NCI-H82 treated with DMSO at 0.1 percent for 48 hours (cell line): ENCODE results near the gene LYRM9.
A peak's percentile ranks its signal among the peaks of the same experiment; 100 is the strongest.
"Not testable (repeated sequence)": the region's sequence is repeated elsewhere in the genome, so short reads cannot be mapped to it uniquely, and the experiment has no call there.

Experiments used
- DNase-seq: peaks from one replicate; lab custom pipeline; 2025; ENCODE audit not compliant: unreplicated experiment; lab: John Stamatoyannopoulos, UW

The LYRM9 gene

DNA sequence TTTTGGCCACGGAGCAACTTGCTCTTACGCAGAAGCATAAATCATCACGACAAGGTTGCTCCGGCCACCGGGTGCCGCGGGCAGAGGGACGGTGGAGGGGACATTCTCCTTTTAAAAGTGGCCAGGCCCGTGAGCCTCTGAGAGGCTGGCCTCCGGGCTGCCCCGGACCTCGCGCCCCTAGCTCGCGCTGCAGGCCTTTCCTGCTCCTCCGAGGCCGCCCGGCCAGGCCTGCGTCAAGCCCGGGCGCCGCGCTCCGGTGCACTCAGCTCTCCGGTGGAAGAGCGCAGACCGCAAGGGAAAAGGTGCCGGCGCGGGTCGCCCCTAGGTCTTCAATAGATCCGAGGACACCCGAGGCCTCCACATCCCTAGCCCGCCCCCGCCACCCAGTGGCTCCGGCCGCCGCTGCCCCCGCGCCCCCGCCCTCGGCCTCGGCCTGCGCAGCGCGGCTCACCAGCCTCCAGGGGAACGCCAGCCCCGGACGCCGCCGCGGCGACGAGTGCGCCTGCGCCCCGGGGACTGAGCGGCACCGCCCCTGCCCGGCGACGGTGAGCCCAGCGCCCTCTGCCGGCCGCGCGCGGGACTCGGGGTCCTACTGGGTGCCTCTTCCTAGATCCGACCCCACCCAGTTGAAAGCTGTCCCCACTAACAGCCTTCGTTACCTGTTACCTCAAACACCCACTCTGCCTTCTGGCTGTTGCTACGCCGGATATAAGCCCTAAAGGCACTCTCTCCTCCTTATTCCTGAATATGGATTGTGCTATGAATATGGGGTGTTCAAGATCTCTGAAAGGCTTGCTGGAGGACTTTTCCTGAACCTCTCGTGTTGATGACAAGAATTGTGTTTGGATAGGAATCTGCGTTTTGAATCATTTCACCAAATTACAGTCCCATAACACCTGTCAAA, at the start of gene LYRM9:
TSS of gene LYRM9 (minus strand) at position 500 of the 904 bp plus-strand sequence. CDS start 10,671 bp downstream, outside the sequence.
- peak; percentile 91 for DNase-seq

DNA sequence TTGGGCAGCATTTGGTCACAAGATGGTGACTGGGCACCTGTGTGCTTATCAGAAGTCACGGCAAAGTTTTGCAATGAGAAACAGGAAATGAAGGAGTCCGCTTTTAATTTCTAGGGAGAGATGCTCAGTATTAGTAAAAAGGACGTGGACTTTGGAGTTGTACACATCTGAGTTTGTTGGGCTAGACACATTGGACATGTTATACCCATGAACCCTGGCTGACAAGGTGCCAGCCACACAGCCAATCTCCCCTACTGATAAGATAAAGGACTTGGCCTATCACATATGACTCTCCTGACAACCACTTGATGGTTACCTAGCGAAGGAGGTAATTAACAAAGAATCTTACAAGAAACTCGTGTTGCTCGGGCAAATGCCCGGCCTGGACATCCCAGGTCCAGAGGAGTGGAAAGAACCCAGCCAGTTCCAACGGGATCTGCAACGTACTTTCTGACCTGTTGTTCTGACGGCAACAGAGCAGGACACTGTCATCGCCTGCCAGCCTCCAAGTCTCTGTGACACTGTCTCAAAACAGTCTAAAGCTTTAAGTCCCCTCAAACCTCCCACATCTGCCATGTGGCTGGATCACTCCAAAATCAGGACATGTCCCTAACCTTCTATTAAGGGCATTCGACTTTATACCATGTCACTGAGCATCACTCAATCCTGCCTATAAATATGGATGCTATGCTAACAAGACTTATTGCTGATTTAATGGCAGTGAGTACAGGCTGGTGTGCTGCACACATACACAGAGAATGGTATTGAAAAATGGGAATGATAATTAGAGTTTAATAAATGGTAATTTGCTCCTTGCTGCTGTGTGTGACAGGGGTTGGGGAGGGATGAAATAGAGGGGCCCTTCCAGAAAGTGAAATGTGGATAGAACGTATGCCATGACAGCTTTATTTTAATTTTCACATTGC, 47.6 kb upstream of the LYRM9 start:
- DNase-seq: no peak

DNA sequence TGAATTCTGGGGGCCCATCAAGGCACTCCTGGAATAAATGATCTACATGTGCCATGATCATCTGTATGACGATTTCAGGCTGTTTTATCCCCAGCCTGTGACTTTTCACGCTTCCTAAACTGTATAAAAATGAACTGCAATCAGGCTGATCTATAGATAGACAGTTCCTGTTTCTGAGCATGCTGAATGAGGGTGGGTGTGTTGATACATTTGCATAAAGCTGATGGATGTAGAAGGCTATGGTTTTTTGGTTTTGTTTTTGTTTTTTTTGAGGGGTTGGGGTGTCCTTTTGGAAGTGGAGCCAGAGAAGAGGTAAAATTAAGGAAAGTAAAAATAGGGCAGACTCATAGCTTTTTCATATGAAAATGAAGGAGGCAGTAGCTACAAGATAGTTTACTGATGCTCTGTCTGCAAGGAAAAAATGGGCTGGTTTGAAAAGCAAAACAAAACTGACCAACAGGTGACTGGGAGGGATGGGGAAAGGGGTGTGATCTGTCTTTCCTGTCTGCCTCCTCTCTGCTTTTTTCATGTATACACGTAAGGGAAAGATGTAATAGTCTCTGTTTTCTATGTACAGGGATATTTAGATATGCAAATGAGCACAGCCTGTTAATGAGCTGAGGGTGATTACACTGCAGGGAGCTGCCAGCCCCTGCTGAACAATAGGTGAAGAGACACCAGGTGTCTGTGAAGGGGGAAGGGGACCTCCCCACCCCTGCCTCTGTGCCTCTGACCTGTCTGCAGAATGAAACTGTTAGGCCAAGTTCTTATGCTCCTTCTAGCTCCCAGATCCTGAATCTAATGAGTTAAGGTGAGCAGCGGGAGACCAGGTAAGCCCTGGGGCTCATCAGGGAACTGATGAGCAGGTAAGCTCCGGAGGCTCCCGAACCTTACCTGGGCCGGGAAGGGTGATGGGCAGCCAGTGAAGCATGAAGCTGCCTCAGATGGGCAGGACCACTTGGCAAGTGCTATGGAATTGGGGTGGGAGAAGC, 46.6 kb upstream of the LYRM9 start:
- DNase-seq: no peak

DNA sequence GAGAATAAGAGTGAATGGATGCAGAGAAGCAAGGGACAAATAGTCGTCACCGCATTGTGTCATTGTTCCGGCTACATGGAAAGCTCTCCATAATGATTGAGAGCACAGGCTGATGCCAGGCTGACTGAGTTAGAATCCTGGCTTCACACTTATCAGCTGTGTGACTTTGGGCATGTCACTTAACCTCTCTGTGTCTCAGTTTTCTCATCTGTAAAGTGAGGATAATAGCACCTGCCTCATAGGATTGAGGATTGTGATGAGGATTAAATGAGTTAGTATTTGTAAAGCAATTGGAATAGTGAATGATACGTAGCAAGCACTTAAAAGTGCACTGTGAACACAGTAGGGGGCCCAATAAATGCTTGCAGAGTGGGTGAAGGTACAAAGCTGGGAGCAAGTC, 45.7 kb upstream of the LYRM9 start:
- no peak for DNase-seq

DNA sequence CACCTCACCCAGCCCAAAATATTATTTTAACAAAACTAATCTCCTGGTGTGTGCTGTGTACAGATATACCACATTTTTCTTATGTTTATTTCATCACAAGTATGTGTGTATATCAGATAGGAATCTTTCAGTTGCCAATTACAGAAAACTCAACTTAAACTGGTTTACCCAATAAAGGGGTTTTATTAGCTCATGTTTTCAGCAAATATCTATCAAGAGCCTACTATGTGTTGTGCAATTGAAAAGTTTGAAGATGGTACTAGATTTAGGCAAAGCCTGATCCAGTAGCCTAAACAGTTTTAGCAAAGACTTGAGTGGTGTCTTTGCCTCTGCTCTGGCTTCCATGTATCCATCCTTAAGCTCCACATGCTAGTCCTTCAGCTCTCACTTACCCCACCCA, 45.1 kb upstream of the LYRM9 start:
- no peak for DNase-seq

DNA sequence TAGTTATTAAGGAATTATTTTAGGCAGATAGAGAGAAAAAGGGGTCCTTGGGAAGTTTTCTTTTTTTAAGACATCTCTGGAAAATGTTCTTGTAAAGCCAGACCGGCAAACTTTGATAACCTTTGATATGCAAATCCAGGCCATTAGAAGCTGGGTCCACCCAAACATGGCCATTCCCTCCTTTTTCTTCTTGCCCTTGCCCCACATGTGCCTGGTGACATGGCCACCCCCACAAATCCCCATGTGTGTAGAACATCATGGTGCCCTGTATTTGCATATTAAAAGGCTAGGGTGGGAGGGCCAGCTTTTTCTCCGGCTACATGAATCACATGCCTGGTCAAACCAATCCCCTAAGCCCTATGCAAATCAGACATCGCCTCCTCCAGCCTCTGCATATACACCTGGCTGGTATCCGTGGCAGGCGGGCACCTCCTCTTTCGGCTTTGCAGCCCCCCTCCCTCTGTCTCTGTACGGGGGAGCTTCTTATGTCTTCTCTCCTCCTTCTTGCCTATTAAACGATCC, 43.9 kb upstream of the LYRM9 start:
- DNase-seq: no peak

DNA sequence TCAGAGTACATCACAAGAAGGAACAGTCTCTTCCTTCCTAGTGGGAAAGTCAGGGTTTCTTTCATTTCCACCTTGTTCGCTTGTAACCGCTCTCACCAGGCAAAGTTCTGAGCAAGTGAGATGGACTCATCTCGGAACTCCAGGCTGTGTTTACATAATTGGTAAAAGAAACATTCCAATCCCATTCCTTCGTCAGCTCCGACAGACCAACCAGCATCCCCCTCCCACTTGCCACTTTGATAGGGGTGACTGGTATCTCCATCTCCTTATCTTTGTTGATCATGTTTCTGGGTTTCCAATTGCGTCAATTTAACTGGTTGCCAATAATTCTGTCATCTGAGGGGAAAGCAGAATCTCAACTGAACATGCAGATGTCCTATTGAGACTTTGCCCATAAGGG, 36.8 kb upstream of the LYRM9 start:
- DNase-seq: no peak

DNA sequence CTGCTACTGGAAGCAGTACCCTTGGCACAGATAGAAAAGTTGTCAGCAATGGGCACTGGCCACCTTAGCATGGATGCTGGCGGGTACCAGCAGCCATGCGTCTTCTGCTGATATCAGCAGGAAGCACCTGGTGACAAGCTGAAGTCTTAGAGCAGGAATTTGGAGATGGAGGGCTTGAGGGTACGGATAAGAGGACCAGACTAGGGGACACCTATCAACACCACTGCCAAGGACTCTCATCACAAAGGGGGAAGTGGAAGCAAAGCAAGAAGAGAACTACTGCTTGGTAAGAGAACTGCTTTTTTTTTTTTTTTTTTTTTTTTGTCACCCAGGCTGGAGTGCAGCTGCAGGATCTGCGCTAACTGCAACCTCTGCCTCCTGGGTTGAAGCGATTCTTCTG, 35.4 kb upstream of the LYRM9 start:
- no peak for DNase-seq

DNA sequence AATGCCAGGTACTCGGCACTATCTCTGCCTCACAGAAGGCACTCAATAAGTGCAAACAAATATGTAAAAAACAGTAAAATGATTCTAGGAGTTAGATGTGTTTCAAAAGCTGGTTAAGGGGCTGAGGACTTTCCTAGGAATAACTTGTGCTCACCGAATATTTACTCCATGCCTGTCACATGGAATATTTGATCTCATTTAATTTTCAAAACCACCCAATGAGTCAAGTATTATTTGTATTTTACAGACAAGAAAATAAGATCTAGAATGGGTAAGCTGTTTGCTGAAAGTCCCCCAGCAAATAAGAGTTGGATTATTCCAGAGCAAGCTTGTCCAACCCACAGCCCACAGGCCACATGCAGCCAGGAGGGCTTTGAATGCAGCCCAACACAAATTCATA, 34.6 kb upstream of the LYRM9 start:
- no peak for DNase-seq

DNA sequence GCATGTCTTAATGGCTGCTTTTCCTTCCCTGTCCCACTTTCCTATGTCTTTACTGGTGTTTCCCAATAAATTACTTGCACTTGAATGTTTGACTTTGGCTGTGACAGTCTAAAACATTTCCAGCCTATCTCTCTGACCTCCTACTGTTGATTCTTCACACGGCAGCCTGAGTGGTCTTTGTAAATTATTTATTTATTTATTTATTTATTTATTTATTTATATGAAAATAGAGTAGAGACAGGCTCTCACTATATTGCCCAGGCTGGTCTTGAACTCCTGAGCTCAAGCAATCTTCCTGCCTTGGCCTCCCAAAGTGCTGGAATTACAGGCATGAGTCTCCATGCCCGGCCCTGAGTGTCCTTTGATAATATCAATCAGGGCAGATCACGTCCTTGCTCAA, 28.4 kb upstream of the LYRM9 start:
- DNase-seq: no peak

DNA sequence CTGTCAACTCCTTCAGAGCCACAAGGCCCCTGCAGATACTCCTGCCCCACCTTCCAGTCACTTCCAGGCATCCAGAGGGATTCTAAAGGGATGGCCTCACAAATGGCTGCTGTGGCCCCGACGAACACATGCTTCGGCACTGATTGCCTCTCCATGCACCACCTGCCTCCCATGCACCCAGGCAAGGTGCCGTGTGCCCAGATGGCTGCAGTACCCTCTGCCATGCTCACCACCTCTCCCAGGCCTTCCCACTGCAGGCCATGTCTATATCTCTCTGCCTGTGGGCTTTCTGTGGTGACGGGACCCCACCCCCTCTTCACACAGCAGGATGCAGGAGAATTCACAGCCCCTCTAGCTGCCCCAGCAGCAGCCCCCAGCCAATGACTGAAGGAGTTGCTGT, 27.9 kb upstream of the LYRM9 start:
- DNase-seq: no peak

DNA sequence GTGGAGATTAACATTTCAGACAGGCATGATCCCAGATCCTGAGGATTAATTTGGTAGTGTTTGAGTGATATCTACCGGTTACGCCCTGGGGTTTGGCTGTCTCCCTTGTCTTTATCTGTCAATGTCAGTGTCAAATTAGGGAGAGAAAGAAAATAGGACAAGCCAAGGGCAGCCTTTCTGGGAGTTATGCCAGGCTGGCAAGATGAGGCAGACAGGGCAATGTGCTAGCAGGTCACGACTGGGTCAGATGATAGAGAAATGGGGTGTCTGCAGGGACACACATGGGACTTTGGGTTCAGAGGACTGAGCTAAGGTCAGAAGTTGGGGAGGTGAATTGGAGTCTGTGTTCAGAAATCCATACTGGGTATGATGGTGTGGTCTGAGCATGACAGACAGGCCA, 27.4 kb upstream of the LYRM9 start:
- no peak for DNase-seq

DNA sequence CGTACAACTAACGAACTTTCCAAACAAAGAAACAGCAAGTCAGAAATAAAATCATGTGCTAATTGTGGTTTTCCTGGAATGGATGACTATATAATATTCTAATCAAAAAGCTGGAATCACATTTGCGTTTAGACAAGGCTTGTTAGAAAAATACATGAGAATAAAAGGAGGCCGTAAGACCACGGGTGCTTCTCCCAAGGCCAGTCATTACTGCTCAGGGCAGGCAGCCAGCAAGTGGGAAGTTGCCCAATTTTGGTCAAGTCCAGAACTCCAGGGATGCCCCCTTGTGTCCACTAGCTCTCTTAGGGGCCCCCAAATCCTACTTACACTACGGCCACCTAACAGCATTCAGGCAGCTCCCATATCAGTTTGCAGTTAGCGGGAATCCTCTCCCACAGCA, 25.9 kb upstream of the LYRM9 start:
- DNase-seq: no peak

DNA sequence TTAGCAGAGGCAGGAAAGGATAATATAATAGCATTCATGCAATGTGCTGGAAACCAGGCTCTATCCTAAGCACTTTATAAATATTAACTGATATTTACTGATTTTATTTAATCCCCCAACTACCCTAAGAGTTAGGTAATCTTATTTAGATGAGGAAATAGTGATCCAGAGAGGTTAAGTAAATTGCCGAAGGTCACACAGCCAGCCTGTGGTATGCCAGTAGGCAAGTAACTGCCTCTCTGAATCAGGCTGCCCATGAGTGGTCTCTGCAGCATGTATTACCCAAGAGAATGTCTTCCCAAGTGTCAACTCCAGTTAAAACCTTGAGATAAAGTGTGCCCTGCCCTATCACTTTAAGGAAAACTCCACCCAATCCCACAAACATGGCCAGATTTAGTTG, 25.3 kb upstream of the LYRM9 start:
- no peak for DNase-seq

DNA sequence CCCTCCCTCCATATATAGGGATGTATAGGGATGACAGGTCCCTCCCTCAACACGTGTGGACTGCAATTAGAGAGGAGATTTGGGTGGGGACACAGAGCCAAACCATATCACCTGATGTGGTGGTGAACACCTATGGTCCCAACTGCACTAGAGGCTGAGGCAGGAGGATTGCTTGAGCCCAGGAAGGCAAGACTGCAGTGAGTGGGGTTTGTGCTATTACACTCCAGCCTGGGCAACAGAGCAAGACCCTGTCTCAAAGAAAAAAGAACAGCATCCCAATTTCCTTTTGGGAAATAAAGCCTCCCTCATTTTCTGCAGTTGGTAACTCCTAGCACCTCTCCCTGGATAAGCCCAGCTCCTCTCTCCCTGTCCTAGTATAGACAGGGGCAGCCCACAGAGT, 23.8 kb upstream of the LYRM9 start:
- no peak for DNase-seq

DNA sequence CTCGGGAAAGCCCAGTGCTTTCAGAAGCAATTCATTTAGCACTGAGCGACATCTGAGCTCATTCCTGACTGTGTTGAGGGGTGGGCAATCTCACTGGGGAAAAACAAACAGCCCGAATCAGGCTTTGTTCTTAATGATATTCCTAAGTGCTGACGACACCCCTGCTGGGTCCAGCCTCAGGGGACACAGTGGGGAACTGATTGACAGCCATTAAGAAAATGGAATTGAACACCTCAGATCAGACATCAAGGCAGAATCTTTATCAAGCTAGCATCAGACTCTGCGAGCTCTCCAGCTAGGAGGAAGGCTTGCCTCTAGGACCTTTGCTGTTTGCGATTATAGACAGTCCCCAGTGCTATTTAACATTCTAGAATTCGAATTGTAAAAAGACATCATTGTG, 22.5 kb upstream of the LYRM9 start:
- DNase-seq: no peak

DNA sequence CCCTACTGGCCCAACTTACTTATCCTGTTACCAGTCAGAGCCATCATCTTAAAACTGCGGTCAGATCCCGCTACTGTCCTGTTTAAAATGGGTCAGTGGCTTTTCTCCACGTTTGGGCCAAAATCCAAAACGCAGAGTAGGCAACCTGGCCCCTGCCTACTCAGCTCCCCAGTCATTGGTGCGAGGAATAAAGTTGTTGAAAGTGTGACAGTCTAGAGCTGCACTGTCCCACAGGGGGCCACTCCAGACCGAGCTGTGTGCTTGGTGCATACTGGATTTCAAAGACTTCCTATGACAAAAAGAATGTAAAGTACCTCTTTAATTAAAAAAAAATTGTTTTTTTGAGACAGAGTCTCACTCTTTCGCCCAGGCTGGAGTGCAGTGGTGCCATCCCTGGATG, 21.2 kb upstream of the LYRM9 start:
- no peak for DNase-seq

DNA sequence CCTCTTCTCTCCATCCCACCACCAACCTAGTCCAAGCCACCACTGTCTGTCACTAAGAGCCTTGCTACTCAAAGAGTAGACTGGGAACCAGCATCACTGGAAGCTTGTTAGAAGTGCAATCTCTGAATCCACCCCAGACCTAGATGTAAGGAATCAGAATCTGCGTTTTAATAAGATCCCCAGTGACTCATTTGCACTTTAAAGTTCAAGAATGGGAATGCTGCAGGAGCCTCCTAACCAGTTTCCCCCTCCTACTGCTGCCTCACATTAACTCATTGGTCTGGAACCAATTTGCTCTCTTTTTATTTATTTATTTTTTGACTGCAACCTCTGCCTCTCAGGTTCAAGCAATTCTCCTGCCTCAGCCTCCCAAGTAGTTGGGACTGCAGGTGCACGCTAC, 19.8 kb upstream of the LYRM9 start:
- no peak for DNase-seq

DNA sequence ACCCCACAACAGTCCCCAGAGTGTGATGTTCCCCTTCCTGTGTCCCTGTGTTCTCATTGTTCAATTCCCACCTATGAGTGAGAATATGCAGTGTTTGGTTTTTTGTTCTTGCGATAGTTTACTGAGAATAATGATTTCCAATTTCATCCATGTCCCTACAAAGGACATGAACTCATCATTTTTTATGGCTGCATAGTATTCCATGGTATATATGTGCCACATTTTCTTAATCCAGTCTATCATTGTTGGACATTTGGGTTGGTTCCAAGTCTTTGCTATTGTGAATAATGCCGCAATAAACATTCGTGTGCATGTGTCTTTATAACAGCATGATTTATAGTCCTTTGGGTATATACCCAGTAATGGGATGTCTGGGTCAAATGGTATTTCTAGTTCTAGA, 19.1 kb upstream of the LYRM9 start:
- DNase-seq: not testable (repeated sequence)

DNA sequence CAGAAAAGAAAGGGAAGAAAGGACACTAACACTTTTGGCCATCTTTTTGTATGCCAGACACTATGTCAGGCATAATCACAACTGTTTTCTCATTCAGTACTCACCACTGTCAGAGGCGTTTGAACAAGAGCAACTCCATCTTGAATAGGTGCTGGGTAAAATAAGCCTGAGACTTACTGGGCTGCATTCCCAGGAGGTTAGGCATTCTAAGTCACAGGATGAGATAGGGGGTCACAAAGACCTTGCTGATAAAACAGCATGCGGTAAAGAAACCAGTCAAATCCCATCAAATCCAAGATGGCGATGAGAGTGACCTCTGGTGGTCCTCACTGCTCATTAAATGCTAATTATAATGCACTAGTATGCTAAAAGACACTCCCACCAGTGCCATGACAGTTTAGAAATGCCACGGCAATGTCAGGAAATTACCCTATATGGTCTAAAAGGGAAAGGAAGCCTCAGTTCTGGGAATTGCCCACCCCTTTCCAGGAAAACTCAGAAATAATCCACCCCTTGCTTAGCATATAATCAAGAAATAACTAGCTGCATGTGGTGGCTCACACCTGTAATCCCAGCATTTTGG, 14.9 kb upstream of the LYRM9 start:
- no peak for DNase-seq
